ENCODE data around the gene SRSF6. TPM values are rescaled to one million over a fixed set of nuclear protein-coding genes. Genes with fewer than 3 reads are reported as not detected.
"Not testable (repeated sequence)": the region's sequence is repeated elsewhere in the genome, so short reads cannot be mapped to it uniquely, and the experiment has no call there.

Gene SRSF6
- total RNA-seq, 1 donor from 2014 or later: 284 TPM

GRCh38 chr20:43477193-43477592 is 19.5 kb downstream of the SRSF6 start:
- H3K9me3 Mint-ChIP-seq: no peaks in the 10 kb centered on the region
- H3K4me3 Mint-ChIP-seq: no peak overlapping the region
- no peak for DNase-seq (ENCODE audit: low read depth, low spot score)
- H3K4me1 Mint-ChIP-seq: no peaks in the 10 kb centered on the region
- H3K27me3 Mint-ChIP-seq (ENCODE audit: low read depth): peaks cover 23% of the 10 kb centered on the region
- H3K27ac Mint-ChIP-seq (ENCODE audit: unreplicated experiment): no peak overlapping the region
- no peak for TF ChIP-seq CTCF (conservative IDR thresholded peaks at IDR 0.05)
- no peaks in the 10 kb centered on the region for H3K36me3 Mint-ChIP-seq (ENCODE audit: low read depth)

- no peak overlapping the region for H3K4me3 Mint-ChIP-seq
- peaks cover 23% of the 10 kb centered on the region for H3K27me3 Mint-ChIP-seq (ENCODE audit: low read depth)
- DNase-seq (ENCODE audit: low read depth, low spot score): no peak
- no peaks in the 10 kb centered on the region for H3K9me3 Mint-ChIP-seq
- no peak for TF ChIP-seq CTCF (conservative IDR thresholded peaks at IDR 0.05)
- no peaks in the 10 kb centered on the region for H3K4me1 Mint-ChIP-seq
- H3K27ac Mint-ChIP-seq (ENCODE audit: unreplicated experiment): no peak overlapping the region
- H3K36me3 Mint-ChIP-seq (ENCODE audit: low read depth): no peaks in the 10 kb centered on the region
Measured at GRCh38 chr20:43477619-43478018, 19.9 kb downstream of the SRSF6 start.

- Mint-ChIP-seq H3K9me3 (peaks cover 8% of the 10 kb centered on the region), H3K27me3 (ENCODE audit: low read depth) (peaks cover 4% of the 10 kb centered on the region), H3K36me3 (ENCODE audit: low read depth) (peaks cover 6% of the 10 kb centered on the region), H3K4me1 (no peaks in the 10 kb centered on the region), H3K27ac (ENCODE audit: unreplicated experiment) (no peak overlapping the region), H3K4me3 (no peak overlapping the region)
- no peak for DNase-seq (ENCODE audit: low read depth, low spot score)
- no peak for TF ChIP-seq CTCF (conservative IDR thresholded peaks at IDR 0.05)
Measured at GRCh38 chr20:43490038-43490437, 32.3 kb downstream of the SRSF6 start.

- Mint-ChIP-seq H3K27me3 (ENCODE audit: low read depth) (peaks cover 4% of the 10 kb centered on the region), H3K27ac (ENCODE audit: unreplicated experiment) (no peak overlapping the region), H3K36me3 (ENCODE audit: low read depth) (peaks cover 6% of the 10 kb centered on the region), H3K4me1 (no peaks in the 10 kb centered on the region), H3K9me3 (peaks cover 8% of the 10 kb centered on the region), H3K4me3 (no peak overlapping the region)
- no peak for DNase-seq (ENCODE audit: low read depth, low spot score)
- TF ChIP-seq CTCF (conservative IDR thresholded peaks at IDR 0.05): no peak
Measured at GRCh38 chr20:43492101-43492500, 34.4 kb downstream of the SRSF6 start.

GRCh38 chr20:43495388-43495787 is 37.7 kb downstream of the SRSF6 start:
- Mint-ChIP-seq H3K27ac (ENCODE audit: unreplicated experiment) (no peak overlapping the region), H3K4me1 (no peaks in the 10 kb centered on the region), H3K27me3 (ENCODE audit: low read depth) (no peaks in the 10 kb centered on the region), H3K4me3 (no peak overlapping the region), H3K36me3 (ENCODE audit: low read depth) (no peaks in the 10 kb centered on the region), H3K9me3 (no peaks in the 10 kb centered on the region)
- no peak for TF ChIP-seq CTCF (conservative IDR thresholded peaks at IDR 0.05)
- DNase-seq (ENCODE audit: low read depth, low spot score): no peak

GRCh38 chr20:43502021-43502420 is 44.3 kb downstream of the SRSF6 start:
- not testable (repeated sequence) for H3K4me1 Mint-ChIP-seq

More at GRCh38 chr20:43502021-43502420, 44.3 kb downstream of the SRSF6 start:
- not testable (repeated sequence) for H3K9me3 Mint-ChIP-seq; H3K27ac Mint-ChIP-seq (ENCODE audit: unreplicated experiment); H3K36me3 Mint-ChIP-seq (ENCODE audit: low read depth); DNase-seq (ENCODE audit: low read depth, low spot score); H3K4me3 Mint-ChIP-seq
- H3K27me3 Mint-ChIP-seq (ENCODE audit: low read depth): peaks cover 46% of the 10 kb centered on the region
